Measurements from ENCODE around the gene RGS17. TPM values are rescaled to one million over a fixed set of nuclear protein-coding genes. Genes with fewer than 3 reads are reported as not detected.

The RGS17 gene
- total and polyA plus RNA-seq, 10 of the 15 experiments (the other 5 are each of a cell fraction or from before 2014, with no cell fraction given), result 0.06 to 0.29 (median 0.14) TPM; not detected in 4

GRCh38 chr6:152959333-152959732 is 171.7 kb downstream of the RGS17 start:
- Histone ChIP-seq H4K20me1 (ENCODE audit: control insufficient read depth, insufficient read depth) (no peaks in the 10 kb centered on the region), H3K9me3 (replicated peaks; ENCODE audit: control insufficient read depth, insufficient read depth, low read length) (no peaks in the 10 kb centered on the region), H2AFZ (ENCODE audit: control insufficient read depth, low read depth, low read length) (no peak overlapping the region), H3K27me3 (replicated peaks in 1 of 2; ENCODE audit: control insufficient read depth in 2 of 2, insufficient read depth in 2 of 2, low read length in 1 of 2) (no peaks in the 10 kb centered on the region), H3K27ac (ENCODE audit: control insufficient read depth, insufficient read depth) (no peak overlapping the region), H3K36me3 (ENCODE audit: control insufficient read depth in 2 of 2, insufficient read depth in 2 of 2, low read length in 1 of 2) (no peaks in the 10 kb centered on the region), H3K79me2 (ENCODE audit: control insufficient read depth, insufficient read depth, low read length) (no peaks in the 10 kb centered on the region), H3K9ac (ENCODE audit: control insufficient read depth, insufficient read depth, low read length) (no peak overlapping the region), H3K4me1 (ENCODE audit: control insufficient read depth, insufficient read depth, low read length) (no peaks in the 10 kb centered on the region), H3K4me3 (no peak overlapping the region), H3K4me2 (ENCODE audit: control insufficient read depth, insufficient read depth) (no peak overlapping the region)
- intact Hi-C loops (cut with micrococcal nuclease; ENCODE audit: unreplicated experiment), result no loop called here
- RAD21 ChIA-PET (ENCODE audit: unreplicated experiment), result no interaction called here
- no peak for ATAC-seq
- in situ Hi-C loops (cut with MboI), result no loop called here
- CTCF ChIA-PET, result interaction anchor here (0.9 kb wide), 1 partner anchor 11 kb away, joined by 3 read pairs; no protein-coding TSS in a partner anchor
- DNase-seq (ENCODE audit: low read depth, low spot score), result no peak
- 71% methylated on average over 24 of the region's 24 CpGs for WGBS (ENCODE audit: insufficient coverage, insufficient replicate concordance, low lambda C conversion rate, missing lambda C conversion rate)
- FAIRE-seq, result no peak
- no peak for TF ChIP-seq SIX5 (IDR thresholded peaks at IDR 0.05; ENCODE audit: low read depth, low read length, severe bottlenecking)
- TF ChIP-seq RELA (IDR thresholded peaks at IDR 0.05; ENCODE audit: borderline replicate concordance, partially characterized antibody), result no peak
- no TSS peak for BruUV-seq (replicated peaks)
- SMC1A ChIA-PET (ENCODE audit: uncharacterized antibody, unreplicated experiment), result no interaction called here
- POLR2A ChIA-PET, result no interaction called here

GRCh38 chr6:152957796-152958195 is 173.3 kb downstream of the RGS17 start:
- no peak for TF ChIP-seq BACH1 (IDR thresholded peaks at IDR 0.05; ENCODE audit: borderline replicate concordance)
- TF ChIP-seq ZNF274 (IDR thresholded peaks at IDR 0.05; ENCODE audit: insufficient read depth, insufficient read length), result no peak
- TF ChIP-seq CBFB (IDR thresholded peaks at IDR 0.05; ENCODE audit: low read depth), result no peak
- no peak for TF ChIP-seq MTA2 (IDR thresholded peaks at IDR 0.05; ENCODE audit: low read depth)
- no peak for TF ChIP-seq BRCA1 (IDR thresholded peaks at IDR 0.05; ENCODE audit: low read depth, low read length)
- TF ChIP-seq REST (IDR thresholded peaks at IDR 0.05; ENCODE audit: low read depth, low read length), result no peak
- no peak for TF ChIP-seq CREB1 (IDR thresholded peaks at IDR 0.05; ENCODE audit: low read depth)
- no peak for TF ChIP-seq MAX (IDR thresholded peaks at IDR 0.05; ENCODE audit: low read depth, low read length)
- no peak overlapping the region for H3K4me2 ChIP-seq (ENCODE audit: control insufficient read depth, insufficient read depth)
- POLR2A ChIA-PET, result no interaction called here
- no peaks in the 10 kb centered on the region for H3K79me2 ChIP-seq (ENCODE audit: control insufficient read depth, insufficient read depth, low read length)
- no peak overlapping the region for H2AFZ ChIP-seq (ENCODE audit: control insufficient read depth, low read depth, low read length)
- ATAC-seq (no peak), DNase-seq (ENCODE audit: low read depth, low spot score) (no peak), FAIRE-seq (no peak)
- RAD21 ChIA-PET (ENCODE audit: unreplicated experiment), result no interaction called here
- H3K4me3 ChIP-seq, result no peak overlapping the region
- H3K36me3 ChIP-seq (ENCODE audit: control insufficient read depth in 2 of 2, insufficient read depth in 2 of 2, low read length in 1 of 2), result no peaks in the 10 kb centered on the region
- 5% methylated on average over 1 of the region's 1 CpG for WGBS (ENCODE audit: insufficient coverage, insufficient replicate concordance, low lambda C conversion rate, missing lambda C conversion rate)
- CTCF ChIA-PET, result interaction anchor here (0.6 to 2.3 kb wide), 4 partner anchors 10 to 363 kb away, joined by 3 to 12 read pairs (median 8); no protein-coding TSS in a partner anchor
- BruUV-seq (replicated peaks), result no TSS peak
- H3K4me1 ChIP-seq (ENCODE audit: control insufficient read depth, insufficient read depth, low read length), result no peaks in the 10 kb centered on the region
- no peak overlapping the region for H3K9ac ChIP-seq (ENCODE audit: control insufficient read depth, insufficient read depth, low read length)
- H3K27me3 ChIP-seq (replicated peaks in 1 of 2; ENCODE audit: control insufficient read depth in 2 of 2, insufficient read depth in 2 of 2, low read length in 1 of 2), result no peaks in the 10 kb centered on the region
- H3K27ac ChIP-seq (ENCODE audit: control insufficient read depth, insufficient read depth), result no peak overlapping the region
- no peaks in the 10 kb centered on the region for H4K20me1 ChIP-seq (ENCODE audit: control insufficient read depth, insufficient read depth)
- H3K9me3 ChIP-seq (replicated peaks; ENCODE audit: control insufficient read depth, insufficient read depth, low read length), result no peaks in the 10 kb centered on the region
- SMC1A ChIA-PET (ENCODE audit: uncharacterized antibody, unreplicated experiment), result no interaction called here
- intact Hi-C loops (cut with micrococcal nuclease; ENCODE audit: unreplicated experiment), result no loop called here
- in situ Hi-C loops (cut with MboI), result no loop called here
